HG02798 (cell line): ENCODE data around the gene INMT.

Experiments used
- ATAC-seq: cut with Tn5 transposase; IDR thresholded peaks from one replicate; pipeline ENCODE4 v1.9.1; 2021; ENCODE audit warnings: mild to moderate bottlenecking; ENCODE audit not compliant: unreplicated experiment, poor library complexity

The INMT gene

DNA sequence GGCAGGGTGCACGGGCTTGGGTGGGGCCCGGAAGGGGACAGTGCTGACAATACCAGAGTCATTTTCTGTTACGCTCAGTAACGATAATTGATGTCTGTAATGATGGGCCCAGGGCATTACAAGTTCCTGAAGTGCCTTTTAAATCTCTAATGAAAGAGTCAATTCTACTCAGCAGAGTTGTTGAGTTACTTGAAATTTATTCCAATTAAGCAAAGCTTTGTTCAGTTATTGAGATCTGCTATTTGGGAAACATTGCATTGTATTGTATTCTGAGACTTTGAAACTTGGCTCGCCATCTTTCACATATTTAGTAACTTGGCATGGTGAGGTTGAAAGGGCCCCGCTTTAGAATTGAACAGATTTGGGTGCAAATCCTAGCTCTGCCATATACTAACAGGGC is 54.0 kb downstream of the INMT start:
- no peak for ATAC-seq
